OCI-M2 (cell line): Measurements from ENCODE around the gene DDX6.
"Not testable (repeated sequence)": the region's sequence is repeated elsewhere in the genome, so short reads cannot be mapped to it uniquely, and the experiment has no call there.

ENCODE experiments used
- DNase-seq: peaks from one replicate; lab custom pipeline; 2025; ENCODE audit not compliant: unreplicated experiment; lab: John Stamatoyannopoulos, UW

DDX6 gene

GRCh38 chr11:118746988-118747585, 43.9 kb downstream of the DDX6 start:
- no peak for DNase-seq

- DNase-seq = no peak
These were observed 46.9 kb downstream of the DDX6 start for GRCh38 chr11:118744046-118744445.

GRCh38 chr11:118742304-118742703, 48.7 kb downstream of the DDX6 start:
- peak; percentile 27 for DNase-seq

- DNase-seq = no peak
These were observed 50.1 kb downstream of the DDX6 start for GRCh38 chr11:118740892-118741291.

GRCh38 chr11:118735203-118735602, 55.8 kb downstream of the DDX6 start:
- DNase-seq = no peak

- DNase-seq = no peak
These were observed 56.9 kb downstream of the DDX6 start for GRCh38 chr11:118734031-118734430.

- not testable (repeated sequence) for DNase-seq
These were observed 61.2 kb downstream of the DDX6 start for GRCh38 chr11:118729753-118730152.

GRCh38 chr11:118728112-118728511, 62.9 kb downstream of the DDX6 start:
- not testable (repeated sequence) for DNase-seq

GRCh38 chr11:118727721-118728066, 63.3 kb downstream of the DDX6 start:
- not testable (repeated sequence) for DNase-seq

GRCh38 chr11:118727001-118727720, 63.8 kb downstream of the DDX6 start:
- not testable (repeated sequence) for DNase-seq

GRCh38 chr11:118721478-118722015, 69.4 kb downstream of the DDX6 start:
- not testable (repeated sequence) for DNase-seq

- not testable (repeated sequence) for DNase-seq
These were observed 70.2 kb downstream of the DDX6 start for GRCh38 chr11:118720740-118721139.

GRCh38 chr11:118720078-118720477, 70.9 kb downstream of the DDX6 start:
- not testable (repeated sequence) for DNase-seq

- not testable (repeated sequence) for DNase-seq
These were observed 72.4 kb downstream of the DDX6 start for GRCh38 chr11:118718562-118718961.

- not testable (repeated sequence) for DNase-seq
These were observed 73.2 kb downstream of the DDX6 start for GRCh38 chr11:118717733-118718132.

- DNase-seq = not testable (repeated sequence)
These were observed 73.7 kb downstream of the DDX6 start for GRCh38 chr11:118717221-118717620.

GRCh38 chr11:118715837-118716260, 75.1 kb downstream of the DDX6 start:
- DNase-seq = no peak

GRCh38 chr11:118715245-118715831, 75.6 kb downstream of the DDX6 start:
- DNase-seq = no peak

- no peak for DNase-seq
These were observed 76.1 kb downstream of the DDX6 start for GRCh38 chr11:118714816-118715215.

GRCh38 chr11:118714416-118714815, 76.5 kb downstream of the DDX6 start:
- not testable (repeated sequence) for DNase-seq

- DNase-seq = no peak
These were observed 82.7 kb downstream of the DDX6 start for GRCh38 chr11:118708296-118708695.

GRCh38 chr11:118706546-118706825, 84.5 kb downstream of the DDX6 start:
- DNase-seq = no peak
